PC-9 (cell line): Measurements from ENCODE around the gene AFAP1L1.

Experiments used
- EZH2 ChIP-seq: fragments of 200-600 bp; sonication (generic); IDR thresholded peaks from 2 replicates; pipeline ENCODE4 v1.8.0; 2017; ENCODE audit warnings: antibody characterized with exemption, low read depth
- TF ChIP-seq, protein P1 (sequence below): fragments of 200-600 bp; sonication (generic); conservative IDR thresholded peaks from 2 replicates; pipeline ENCODE4 v1.6.1; 2017; ENCODE audit warnings: mixed run types, antibody characterized with exemption, mild to moderate bottlenecking, moderate library complexity

DNA sequence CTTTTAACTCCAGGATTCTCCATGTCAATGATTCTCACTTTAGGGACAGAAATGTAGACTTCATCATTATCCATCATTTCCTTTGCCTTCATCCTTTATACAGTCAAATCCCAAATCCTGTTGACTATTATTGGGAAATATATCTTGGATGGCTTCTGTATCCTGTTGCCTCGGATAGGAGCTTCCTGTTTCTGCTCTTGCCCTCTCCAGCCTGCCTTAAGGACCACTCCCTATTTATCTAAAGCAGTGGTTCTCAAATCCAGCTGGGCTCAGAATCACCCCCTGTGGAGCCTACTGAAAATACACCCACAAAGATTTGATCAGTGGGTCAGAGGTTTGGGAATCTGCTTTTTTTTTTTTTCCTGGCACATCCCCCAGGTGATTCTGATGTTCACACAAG, 8.5 kb downstream of the AFAP1L1 start:
- TF ChIP-seq, protein P1, sequence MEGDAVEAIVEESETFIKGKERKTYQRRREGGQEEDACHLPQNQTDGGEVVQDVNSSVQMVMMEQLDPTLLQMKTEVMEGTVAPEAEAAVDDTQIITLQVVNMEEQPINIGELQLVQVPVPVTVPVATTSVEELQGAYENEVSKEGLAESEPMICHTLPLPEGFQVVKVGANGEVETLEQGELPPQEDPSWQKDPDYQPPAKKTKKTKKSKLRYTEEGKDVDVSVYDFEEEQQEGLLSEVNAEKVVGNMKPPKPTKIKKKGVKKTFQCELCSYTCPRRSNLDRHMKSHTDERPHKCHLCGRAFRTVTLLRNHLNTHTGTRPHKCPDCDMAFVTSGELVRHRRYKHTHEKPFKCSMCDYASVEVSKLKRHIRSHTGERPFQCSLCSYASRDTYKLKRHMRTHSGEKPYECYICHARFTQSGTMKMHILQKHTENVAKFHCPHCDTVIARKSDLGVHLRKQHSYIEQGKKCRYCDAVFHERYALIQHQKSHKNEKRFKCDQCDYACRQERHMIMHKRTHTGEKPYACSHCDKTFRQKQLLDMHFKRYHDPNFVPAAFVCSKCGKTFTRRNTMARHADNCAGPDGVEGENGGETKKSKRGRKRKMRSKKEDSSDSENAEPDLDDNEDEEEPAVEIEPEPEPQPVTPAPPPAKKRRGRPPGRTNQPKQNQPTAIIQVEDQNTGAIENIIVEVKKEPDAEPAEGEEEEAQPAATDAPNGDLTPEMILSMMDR: no peak
- no peak for TF ChIP-seq EZH2
